HEK293T (cell line): ENCODE results near the gene PCDHB3.
A peak's percentile ranks its signal among the peaks of the same experiment; 100 is the strongest.
"Not testable (repeated sequence)": the region's sequence is repeated elsewhere in the genome, so short reads cannot be mapped to it uniquely, and the experiment has no call there.

Source experiments
- CTCF ChIA-PET: fragments of 350-600 bp; formaldehyde crosslinking; extraction: SDS; loops from one replicate; lab custom pipeline; 2021; ENCODE audit warnings: antibody characterized with exemption, inconsistent platforms; lab: Yijun Ruan, JAX
- POLR2A ChIA-PET: fragments of 350-600 bp; formaldehyde crosslinking; extraction: SDS; loops from one replicate; lab custom pipeline; 2020; ENCODE audit warnings: antibody characterized with exemption, inconsistent platforms; lab: Yijun Ruan, JAX
- DNase-seq: peaks from one replicate; pipeline ENCODE4 v3.0.0; 2012; ENCODE audit warnings: mixed read lengths; ENCODE audit errors: extremely low spot score
- ARNT ChIP-seq: fragments of 450-650 bp; IDR thresholded peaks from 2 replicates; pipeline ENCODE4 v1.6.1; 2017; ENCODE audit warnings: mild to moderate bottlenecking
- BHLHE40 ChIP-seq: fragments of 450-650 bp; IDR thresholded peaks from 2 replicates; pipeline ENCODE4 v1.6.1; 2016; ENCODE audit warnings: mild to moderate bottlenecking, moderate library complexity, borderline replicate concordance
- CTBP1 ChIP-seq: fragments of 450-650 bp; IDR thresholded peaks from 2 replicates; pipeline ENCODE4 v1.6.1; 2016; ENCODE audit warnings: borderline replicate concordance
- ELF4 ChIP-seq: fragments of 450-650 bp; IDR thresholded peaks from 2 replicates; pipeline ENCODE4 v1.6.1; 2017; ENCODE audit warnings: antibody characterized with exemption
- FOXA1 ChIP-seq: fragments of 450-650 bp; IDR thresholded peaks from 2 replicates; pipeline ENCODE4 v1.6.1; 2016; ENCODE audit warnings: mild to moderate bottlenecking
- FOXK2 ChIP-seq: fragments of 450-650 bp; IDR thresholded peaks from 2 replicates; pipeline ENCODE4 v1.6.1; 2016; ENCODE audit warnings: mild to moderate bottlenecking
- FOXM1 ChIP-seq: fragments of 450-650 bp; IDR thresholded peaks from 2 replicates; pipeline ENCODE4 v1.6.1; 2017; ENCODE audit warnings: mild to moderate bottlenecking, borderline replicate concordance
- HDGF ChIP-seq: fragments of 450-650 bp; IDR thresholded peaks from 2 replicates; pipeline ENCODE4 v1.6.1; 2017; ENCODE audit warnings: antibody characterized with exemption, borderline replicate concordance
- L3MBTL2 ChIP-seq: fragments of 450-650 bp; conservative IDR thresholded peaks from 2 replicates; pipeline ENCODE4 v1.6.1; 2016; ENCODE audit warnings: mild to moderate bottlenecking
- LEF1 ChIP-seq: fragments of 450-650 bp; IDR thresholded peaks from 2 replicates; pipeline ENCODE4 v1.6.1; 2017; ENCODE audit warnings: mild to moderate bottlenecking, borderline replicate concordance
- NFRKB ChIP-seq: fragments of 450-650 bp; IDR thresholded peaks from 2 replicates; pipeline ENCODE4 v1.6.1; 2016; ENCODE audit warnings: mild to moderate bottlenecking, moderate library complexity
- SP1 ChIP-seq: fragments of 450-650 bp; IDR thresholded peaks from 2 replicates; pipeline ENCODE4 v1.6.1; 2017
- SUZ12 ChIP-seq: fragments of 450-650 bp; IDR thresholded peaks from 2 replicates; pipeline ENCODE4 v1.6.1; 2016; ENCODE audit warnings: mild to moderate bottlenecking
- TARDBP ChIP-seq: fragments of 450-650 bp; IDR thresholded peaks from 2 replicates; pipeline ENCODE4 v1.6.1; 2016
- ZNF384 ChIP-seq: fragments of 450-650 bp; IDR thresholded peaks from 2 replicates; pipeline ENCODE4 v1.6.1; 2016
- TF ChIP-seq, protein P1 (sequence below): fragments of 450-650 bp; IDR thresholded peaks from 2 replicates; pipeline ENCODE4 v1.6.1; 2016

PCDHB3 gene

DNA sequence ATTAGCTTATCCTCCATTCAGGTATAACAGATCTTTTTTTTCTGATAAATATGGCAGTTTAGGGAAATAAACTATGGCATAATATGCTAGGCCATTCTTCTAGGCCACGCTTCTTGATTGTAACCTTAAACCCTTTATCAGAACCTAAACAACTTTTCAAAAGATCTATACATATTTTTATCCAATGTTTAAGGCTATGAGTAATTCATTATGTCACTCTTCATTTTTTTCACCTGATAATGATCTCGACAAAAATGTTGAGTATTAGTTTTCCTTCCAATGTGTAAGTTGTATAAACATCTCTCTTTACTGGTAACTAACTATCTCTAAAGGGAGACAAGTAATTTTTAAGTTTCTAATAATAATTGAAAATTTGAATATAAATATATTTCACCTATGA is 19.0 kb downstream of the PCDHB3 start:
- TF ChIP-seq NFRKB (no peak), ELF4 (no peak), HDGF (no peak), CTBP1 (no peak), FOXM1 (no peak), SP1 (no peak)
- POLR2A ChIA-PET = no interaction called here
- no peak for DNase-seq
- CTCF ChIA-PET = no interaction called here

DNA sequence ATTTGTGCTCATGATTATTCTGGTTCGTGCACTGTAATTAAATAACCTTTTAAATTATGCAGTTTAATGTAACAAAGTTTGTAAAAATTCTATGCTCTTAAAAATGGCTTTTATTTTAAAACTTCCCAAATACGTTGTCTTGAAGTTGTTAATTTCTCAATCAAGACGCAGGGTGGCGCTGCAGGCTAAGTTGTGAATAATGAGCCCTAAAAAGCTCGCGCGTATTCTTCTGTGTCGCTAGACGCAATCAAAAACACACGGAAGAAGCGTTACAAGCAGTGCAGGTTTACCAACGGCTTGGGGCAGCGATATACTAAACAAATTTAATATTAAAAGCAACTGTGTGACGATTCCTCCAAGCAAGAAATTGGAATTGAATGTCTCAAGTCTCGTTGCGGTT is 21.3 kb downstream of the PCDHB3 start, which contains the start of gene PCDHB4:
Gene PCDHB4 (plus strand): TSS at position 256 of the 400 bp plus-strand sequence. CDS start 181 bp downstream, outside the sequence.
- TF ChIP-seq ARNT (no peak), ZNF384 (no peak), BHLHE40 (no peak), FOXA1 (no peak), FOXK2 (no peak), HDGF (no peak), SUZ12 (no peak), TARDBP (no peak), NFRKB (no peak), ELF4 (no peak), CTBP1 (no peak), SP1 (no peak), FOXM1 (no peak), LEF1 (no peak), L3MBTL2 (no peak)
- TF ChIP-seq, protein P1, sequence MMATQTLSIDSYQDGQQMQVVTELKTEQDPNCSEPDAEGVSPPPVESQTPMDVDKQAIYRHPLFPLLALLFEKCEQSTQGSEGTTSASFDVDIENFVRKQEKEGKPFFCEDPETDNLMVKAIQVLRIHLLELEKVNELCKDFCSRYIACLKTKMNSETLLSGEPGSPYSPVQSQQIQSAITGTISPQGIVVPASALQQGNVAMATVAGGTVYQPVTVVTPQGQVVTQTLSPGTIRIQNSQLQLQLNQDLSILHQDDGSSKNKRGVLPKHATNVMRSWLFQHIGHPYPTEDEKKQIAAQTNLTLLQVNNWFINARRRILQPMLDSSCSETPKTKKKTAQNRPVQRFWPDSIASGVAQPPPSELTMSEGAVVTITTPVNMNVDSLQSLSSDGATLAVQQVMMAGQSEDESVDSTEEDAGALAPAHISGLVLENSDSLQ = no peak
- DNase-seq = no peak
- CTCF ChIA-PET = no interaction called here
- POLR2A ChIA-PET = no interaction called here

DNA sequence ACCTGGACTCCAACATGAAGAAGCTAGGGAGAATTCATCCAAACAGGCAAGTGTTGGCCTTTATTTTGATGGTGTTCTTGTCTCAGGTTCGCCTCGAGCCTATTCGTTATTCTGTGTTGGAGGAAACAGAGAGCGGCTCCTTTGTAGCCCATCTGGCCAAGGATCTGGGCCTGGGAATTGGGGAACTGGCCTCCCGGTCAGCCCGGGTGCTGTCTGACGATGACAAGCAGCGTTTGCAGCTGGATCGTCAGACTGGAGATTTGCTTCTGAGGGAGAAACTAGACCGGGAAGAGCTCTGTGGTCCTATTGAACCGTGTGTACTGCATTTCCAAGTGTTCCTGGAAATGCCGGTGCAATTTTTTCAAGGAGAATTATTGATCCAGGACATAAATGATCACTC is 21.7 kb downstream of the PCDHB3 start:
- TF ChIP-seq ZNF384 = no peak
- TF ChIP-seq L3MBTL2 = no peak
- no peak for TF ChIP-seq TARDBP
- no peak for TF ChIP-seq BHLHE40
- TF ChIP-seq NFRKB = no peak
- TF ChIP-seq FOXM1 = no peak
- no peak for TF ChIP-seq LEF1
- TF ChIP-seq FOXK2 = no peak
- TF ChIP-seq ELF4 = no peak
- TF ChIP-seq SUZ12 = no peak
- TF ChIP-seq, protein P1 = no peak
- TF ChIP-seq FOXA1 = no peak
- no peak for TF ChIP-seq SP1
- no peak for TF ChIP-seq ARNT
- no peak for DNase-seq
- POLR2A ChIA-PET = no interaction called here
- CTCF ChIA-PET = interaction anchor here (0.7 kb wide), 1 partner anchor 336 kb away, joined by 3 read pairs; the partner anchor contains the start of gene PCDHA1

DNA sequence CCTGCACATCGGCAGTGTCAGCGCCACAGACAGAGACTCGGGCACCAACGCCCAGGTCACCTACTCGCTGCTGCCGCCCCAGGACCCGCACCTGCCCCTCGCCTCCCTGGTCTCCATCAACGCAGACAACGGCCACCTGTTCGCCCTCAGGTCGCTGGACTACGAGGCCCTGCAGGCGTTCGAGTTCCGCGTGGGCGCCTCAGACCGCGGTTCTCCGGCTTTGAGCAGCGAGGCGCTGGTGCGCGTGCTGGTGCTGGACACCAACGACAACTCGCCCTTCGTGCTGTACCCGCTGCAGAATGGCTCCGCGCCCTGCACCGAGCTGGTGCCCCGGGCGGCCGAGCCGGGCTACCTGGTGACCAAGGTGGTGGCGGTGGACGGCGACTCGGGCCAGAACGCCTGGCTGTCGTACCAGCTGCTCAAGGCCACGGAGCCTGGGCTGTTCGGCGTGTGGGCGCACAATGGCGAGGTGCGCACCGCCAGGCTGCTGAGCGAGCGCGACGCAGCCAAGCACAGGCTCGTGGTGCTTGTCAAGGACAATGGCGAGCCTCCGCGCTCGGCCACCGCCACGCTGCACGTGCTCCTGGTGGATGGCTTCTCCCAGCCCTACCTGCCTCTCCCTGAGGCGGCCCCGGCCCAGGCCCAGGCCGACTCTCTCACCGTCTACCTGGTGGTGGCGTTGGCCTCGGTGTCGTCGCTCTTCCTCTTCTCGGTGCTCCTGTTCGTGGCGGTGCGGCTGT is 23.3 kb downstream of the PCDHB3 start:
- CTCF ChIA-PET, POLR2A ChIA-PET: not testable (repeated sequence)

DNA sequence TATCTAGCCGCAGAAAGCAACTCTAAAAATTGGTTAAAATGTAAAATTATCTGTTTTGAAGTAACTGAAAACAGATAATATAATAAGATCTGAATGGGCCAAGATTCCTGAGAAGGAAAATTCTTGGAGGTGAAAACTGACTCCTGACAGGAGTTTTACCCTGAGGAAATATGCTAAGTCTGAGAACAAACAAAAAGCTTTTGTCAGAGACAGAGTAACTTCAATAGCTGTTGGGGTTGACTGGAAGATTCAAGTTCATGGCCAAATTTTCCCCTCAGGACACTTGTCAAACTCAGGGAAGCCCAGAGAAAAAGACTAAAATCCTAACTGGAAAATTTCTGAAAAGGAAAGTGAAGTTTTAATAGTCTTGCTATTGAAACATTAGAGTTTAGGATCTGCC is 27.0 kb downstream of the PCDHB3 start:
- CTCF ChIA-PET = no interaction called here
- TF ChIP-seq ELF4 = no peak
- TF ChIP-seq ZNF384 = no peak
- TF ChIP-seq FOXK2 = no peak
- TF ChIP-seq L3MBTL2 = no peak
- no peak for TF ChIP-seq FOXA1
- TF ChIP-seq, protein P1 = no peak
- no peak for TF ChIP-seq SUZ12
- no peak for TF ChIP-seq FOXM1
- no peak for TF ChIP-seq TARDBP
- no peak for TF ChIP-seq NFRKB
- no peak for TF ChIP-seq ARNT
- no peak for TF ChIP-seq CTBP1
- TF ChIP-seq SP1 = no peak
- DNase-seq = no peak
- POLR2A ChIA-PET = interaction anchor here (0.6 kb wide), 1 partner anchor 208 kb away, joined by 3 read pairs; no protein-coding TSS in a partner anchor

More for the DNA sequence above, 23.3 kb downstream of the PCDHB3 start:
- not testable (repeated sequence) for DNase-seq

DNA sequence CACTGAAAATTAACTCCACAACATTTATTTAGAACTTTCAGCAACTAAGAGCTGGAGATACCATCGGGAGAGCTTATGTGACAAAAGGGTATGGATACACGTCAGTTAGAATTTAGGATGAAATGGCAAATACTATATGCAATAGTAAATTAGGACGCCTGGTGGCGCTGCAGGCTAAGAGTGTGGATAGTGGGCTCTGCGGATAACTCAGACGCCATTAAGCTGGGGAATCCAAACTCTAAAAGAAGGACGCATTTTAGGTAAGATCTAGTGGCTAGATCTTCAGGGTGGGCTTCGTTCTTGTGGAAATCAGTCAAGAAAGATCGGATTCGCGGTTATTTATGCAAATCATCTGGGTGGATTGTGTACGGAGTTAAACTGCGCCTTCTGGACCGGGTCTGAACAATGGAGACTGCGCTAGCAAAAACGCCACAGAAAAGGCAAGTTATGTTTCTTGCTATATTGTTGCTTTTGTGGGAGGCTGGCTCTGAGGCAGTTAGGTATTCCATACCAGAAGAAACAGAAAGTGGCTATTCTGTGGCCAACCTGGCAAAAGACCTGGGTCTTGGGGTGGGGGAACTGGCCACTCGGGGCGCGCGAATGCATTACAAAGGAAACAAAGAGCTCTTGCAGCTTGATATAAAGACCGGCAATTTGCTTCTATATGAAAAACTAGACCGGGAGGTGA is 34.9 kb downstream of the PCDHB3 start, which contains the start of gene PCDHB5:
Gene PCDHB5 (plus strand): TSS at position 177 of the 688 bp plus-strand sequence. CDS start 229 bp downstream, at position 406.
- no peak for TF ChIP-seq FOXK2
- TF ChIP-seq FOXM1 = no peak
- TF ChIP-seq BHLHE40 = no peak
- TF ChIP-seq L3MBTL2 = no peak
- TF ChIP-seq SP1 = no peak
- TF ChIP-seq, protein P1 = no peak
- no peak for TF ChIP-seq TARDBP
- no peak for TF ChIP-seq ELF4
- TF ChIP-seq CTBP1 = no peak
- no peak for TF ChIP-seq FOXA1
- no peak for TF ChIP-seq ZNF384
- no peak for TF ChIP-seq LEF1
- TF ChIP-seq NFRKB = no peak
- no peak for TF ChIP-seq SUZ12
- no peak for TF ChIP-seq ARNT
- ChIA-PET POLR2A (no interaction called here), CTCF (interaction anchor here (0.8 to 1.3 kb wide), 2 partner anchors 47 to 85 kb away, joined by 3 read pairs; partner anchors contain the start of gene PCDHB16)
- DNase-seq = peak; percentile 15
